ENCODE results near the gene ZNF664.
"Not testable (repeated sequence)": the region's sequence is repeated elsewhere in the genome, so short reads cannot be mapped to it uniquely, and the experiment has no call there.

Gene ZNF664

GRCh38 chr12:123941624-123942237 lies 31.3 kb upstream of the ZNF664 start:
- no peak for DNase-seq

- no peak for DNase-seq
Observed at GRCh38 chr12:123942238-123942653, 30.8 kb upstream of the ZNF664 start.

- no peak for DNase-seq
Observed at GRCh38 chr12:123942911-123943648, 29.9 kb upstream of the ZNF664 start.

GRCh38 chr12:123943816-123944215 lies 29.2 kb upstream of the ZNF664 start:
- no peak for DNase-seq

- no peak for DNase-seq
Observed at GRCh38 chr12:123944696-123945095, 28.3 kb upstream of the ZNF664 start.

GRCh38 chr12:123945287-123946151 lies 27.5 kb upstream of the ZNF664 start:
- DNase-seq, result no peak

GRCh38 chr12:123946152-123946515 lies 26.9 kb upstream of the ZNF664 start:
- no peak for DNase-seq

GRCh38 chr12:123946516-123947505 lies 26.2 kb upstream of the ZNF664 start:
- DNase-seq, result not testable (repeated sequence)

- DNase-seq, result not testable (repeated sequence)
Observed at GRCh38 chr12:123947531-123947930, 25.5 kb upstream of the ZNF664 start.

GRCh38 chr12:123948401-123948795 lies 24.6 kb upstream of the ZNF664 start:
- DNase-seq, result no peak

- no peak for DNase-seq
Observed at GRCh38 chr12:123948796-123949769, 23.9 kb upstream of the ZNF664 start.

- DNase-seq, result no peak
Observed at GRCh38 chr12:123949770-123950165, 23.2 kb upstream of the ZNF664 start.

GRCh38 chr12:123950476-123951349 lies 22.3 kb upstream of the ZNF664 start:
- no peak for DNase-seq

- DNase-seq, result no peak
Observed at GRCh38 chr12:123951467-123951866, 21.5 kb upstream of the ZNF664 start.

GRCh38 chr12:123952037-123952436 lies 21.0 kb upstream of the ZNF664 start:
- DNase-seq, result no peak

- DNase-seq, result no peak
Observed at GRCh38 chr12:123954647-123955350, 18.2 kb upstream of the ZNF664 start.

- no peak for DNase-seq
Observed at GRCh38 chr12:123956249-123956648, 16.8 kb upstream of the ZNF664 start.

- no peak for DNase-seq
Observed at GRCh38 chr12:123957196-123957595, 15.8 kb upstream of the ZNF664 start.

GRCh38 chr12:123958462-123958861 lies 14.6 kb upstream of the ZNF664 start:
- no peak for DNase-seq

- DNase-seq, result no peak
Observed at GRCh38 chr12:123958876-123959275, 14.1 kb upstream of the ZNF664 start.
